DOHH2 (cell line): ENCODE measurements around the gene SMOC1.

Experiments used
- EZH2phosphoT487 ChIP-seq: fragments of 200-600 bp; sonication (generic); IDR thresholded peaks from 2 replicates; pipeline ENCODE4 v1.6.1; 2017; ENCODE audit warnings: borderline replicate concordance, mild to moderate bottlenecking, antibody characterized with exemption, low read length, moderate library complexity, mixed read lengths
- TF ChIP-seq, protein P1 (sequence below): fragments of 200-600 bp; sonication (generic); IDR thresholded peaks from one replicate; pipeline ENCODE4 v1.5.1; 2014; ENCODE audit warnings: antibody characterized with exemption, mild to moderate bottlenecking, low read depth, low read length; ENCODE audit not compliant: poor library complexity, severe bottlenecking

DNA sequence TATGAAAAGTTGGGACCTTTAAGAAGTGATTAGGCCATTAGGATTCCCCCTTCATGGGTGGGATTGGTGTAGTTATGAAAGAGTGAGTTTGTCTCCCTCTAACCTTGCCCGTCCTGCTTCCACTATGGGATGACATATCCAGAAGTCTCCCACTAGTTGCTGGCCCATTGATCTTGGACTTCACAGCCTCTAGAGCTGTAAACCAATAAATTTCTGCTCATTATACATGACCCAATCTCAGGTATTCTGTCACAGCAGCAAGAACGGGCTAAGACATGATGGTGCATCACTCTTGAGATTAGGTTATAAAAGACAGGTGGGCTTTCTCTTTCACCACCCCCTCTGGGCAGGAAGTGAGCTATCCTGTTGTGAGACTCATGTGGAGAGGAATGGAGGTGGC, 8.6 kb upstream of the SMOC1 start:
- TF ChIP-seq, protein P1, sequence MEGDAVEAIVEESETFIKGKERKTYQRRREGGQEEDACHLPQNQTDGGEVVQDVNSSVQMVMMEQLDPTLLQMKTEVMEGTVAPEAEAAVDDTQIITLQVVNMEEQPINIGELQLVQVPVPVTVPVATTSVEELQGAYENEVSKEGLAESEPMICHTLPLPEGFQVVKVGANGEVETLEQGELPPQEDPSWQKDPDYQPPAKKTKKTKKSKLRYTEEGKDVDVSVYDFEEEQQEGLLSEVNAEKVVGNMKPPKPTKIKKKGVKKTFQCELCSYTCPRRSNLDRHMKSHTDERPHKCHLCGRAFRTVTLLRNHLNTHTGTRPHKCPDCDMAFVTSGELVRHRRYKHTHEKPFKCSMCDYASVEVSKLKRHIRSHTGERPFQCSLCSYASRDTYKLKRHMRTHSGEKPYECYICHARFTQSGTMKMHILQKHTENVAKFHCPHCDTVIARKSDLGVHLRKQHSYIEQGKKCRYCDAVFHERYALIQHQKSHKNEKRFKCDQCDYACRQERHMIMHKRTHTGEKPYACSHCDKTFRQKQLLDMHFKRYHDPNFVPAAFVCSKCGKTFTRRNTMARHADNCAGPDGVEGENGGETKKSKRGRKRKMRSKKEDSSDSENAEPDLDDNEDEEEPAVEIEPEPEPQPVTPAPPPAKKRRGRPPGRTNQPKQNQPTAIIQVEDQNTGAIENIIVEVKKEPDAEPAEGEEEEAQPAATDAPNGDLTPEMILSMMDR, result no peak
- TF ChIP-seq EZH2phosphoT487, result no peak
